ENCODE measurements around the gene APOB.

- TF ChIP-seq CTCF (IDR thresholded peaks at IDR 0.05), result no peak
- no peak for TF ChIP-seq TEAD4 (CRISPR knock-in tag; IDR thresholded peaks at IDR 0.05)
- no peak for TF ChIP-seq ZNF281 (CRISPR knock-in tag; IDR thresholded peaks at IDR 0.05)
- TF ChIP-seq ATF3 (CRISPR knock-in tag; conservative IDR thresholded peaks at IDR 0.05), result no peak
- TF ChIP-seq CREB1 (CRISPR knock-in tag; IDR thresholded peaks at IDR 0.05), result no peak
- TF ChIP-seq FOXP1 (CRISPR knock-in tag; IDR thresholded peaks at IDR 0.05; ENCODE audit: borderline replicate concordance), result no peak
Observed at GRCh38 chr2:20997953-20998722, 45.7 kb downstream of the APOB start.
